A673 (cell line): ENCODE results near the gene DOCK4. TPM values are rescaled to one million over a fixed set of nuclear protein-coding genes. Genes with fewer than 3 reads are reported as not detected.

ENCODE experiments used
- BruUV-seq: library from RNA; stranded (reverse); fragments of 400-500 nt; replicated peaks from 2 replicates; lab custom pipeline; 2021; lab: Mats Ljungman, UMichigan
- CTCF ChIA-PET: fragments of 300-600 bp; sonication (Branson Sonifier 250); formaldehyde crosslinking; loops from one replicate; lab custom pipeline; 2022; ENCODE audit warnings: antibody characterized with exemption; lab: Charles Lee
- POLR2A ChIA-PET: fragments of 300-600 bp; sonication (Branson Sonifier 250); formaldehyde crosslinking; loops from one replicate; lab custom pipeline; 2022; ENCODE audit warnings: antibody characterized with exemption; ENCODE audit not compliant: low non-redundant PET; lab: Charles Lee
- DNase-seq: peaks from one replicate; pipeline ENCODE4 v3.0.0-alpha.2; 2015; ENCODE audit warnings: low spot score
- H3K27ac ChIP-seq: fragments of 200-600 bp; sonication (generic); 2 replicates; pipeline ENCODE4 v1.5.1; 2016; ENCODE audit warnings: mixed run types, low read depth, mild to moderate bottlenecking, mixed read lengths, antibody characterized with exemption, low read length; ENCODE audit not compliant: poor library complexity, severe bottlenecking
- H3K27me3 ChIP-seq: fragments of 200-600 bp; sonication (generic); replicated peaks from 2 replicates; pipeline ENCODE4 v1.6.1; 2017; ENCODE audit warnings: mixed run types, low read depth, mild to moderate bottlenecking, mixed read lengths, antibody characterized with exemption, low read length; ENCODE audit not compliant: insufficient read depth, poor library complexity
- H3K36me3 ChIP-seq: fragments of 200-600 bp; sonication (generic); 2 replicates; pipeline ENCODE4 v1.6.1; 2016; ENCODE audit warnings: mixed run types, mild to moderate bottlenecking, mixed read lengths, antibody characterized with exemption, low read length; ENCODE audit not compliant: insufficient read depth, poor library complexity, severe bottlenecking
- H3K4me1 ChIP-seq: fragments of 200-600 bp; sonication (generic); 2 replicates; pipeline ENCODE4 v1.6.1; 2017; ENCODE audit warnings: mixed run types, mild to moderate bottlenecking, mixed read lengths, antibody characterized with exemption, low read length; ENCODE audit not compliant: insufficient read depth, poor library complexity, severe bottlenecking
- H3K4me3 ChIP-seq: fragments of 200-600 bp; sonication (generic); 2 replicates; pipeline ENCODE4 v1.5.1; 2016; ENCODE audit warnings: low read depth, mixed run types, mild to moderate bottlenecking, mixed read lengths, low read length; ENCODE audit not compliant: poor library complexity, severe bottlenecking
- H3K9me3 ChIP-seq: fragments of 200-600 bp; sonication (generic); 2 replicates; pipeline ENCODE4 v1.6.1; 2016; ENCODE audit warnings: mixed run types, low read depth, mild to moderate bottlenecking, mixed read lengths, antibody characterized with exemption, low read length; ENCODE audit not compliant: poor library complexity, severe bottlenecking
- EZH2 ChIP-seq: fragments of 200-600 bp; sonication (generic); IDR thresholded peaks from 2 replicates; pipeline ENCODE4 v1.6.1; 2017; ENCODE audit warnings: borderline replicate concordance, low read depth, mild to moderate bottlenecking, mixed read lengths, antibody characterized with exemption, low read length; ENCODE audit not compliant: poor library complexity, severe bottlenecking
- intact Hi-C: fragments of 100-400 bp; cut with micrococcal nuclease; formaldehyde crosslinking; loops from one replicate; pipeline ENCODE4 v1.10.0; 2022; ENCODE audit not compliant: unreplicated experiment
- total RNA-seq: library from RNA; stranded (reverse); gene quantifications from 2 replicates; pipeline ENCODE4 v1.2.3, GENCODE V29; 2021
- TF ChIP-seq, protein P1 (sequence below): fragments of 300-800, 200-600 bp; sonication (generic); conservative IDR thresholded peaks from 2 replicates; pipeline ENCODE4 v1.5.1; 2017; ENCODE audit warnings: low read depth, mild to moderate bottlenecking, antibody characterized with exemption, low read length, moderate library complexity, mixed read lengths

DOCK4 gene
- total RNA-seq, 1 experiment from 2014 or later, result 28.5 TPM

DNA sequence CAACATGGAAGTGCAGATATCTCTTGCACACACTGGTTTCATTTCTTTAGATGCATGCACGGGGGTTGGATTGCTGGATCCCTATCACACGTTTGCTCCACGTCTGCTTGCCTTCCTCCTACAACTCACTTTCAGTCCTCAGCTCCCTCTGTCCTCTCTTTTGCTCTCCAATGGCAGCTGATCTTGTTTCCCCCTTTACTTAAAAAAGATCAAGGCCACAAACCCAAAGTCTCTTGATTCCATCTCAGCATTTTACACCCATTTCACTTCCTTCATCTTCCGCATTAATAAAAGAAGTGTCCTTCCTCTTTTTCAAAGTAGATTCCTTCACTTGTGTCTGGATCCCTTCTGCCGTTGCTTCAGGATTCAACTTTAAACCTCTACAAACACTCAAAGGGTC, 245.2 kb downstream of the DOCK4 start:
- TF ChIP-seq, protein P1, sequence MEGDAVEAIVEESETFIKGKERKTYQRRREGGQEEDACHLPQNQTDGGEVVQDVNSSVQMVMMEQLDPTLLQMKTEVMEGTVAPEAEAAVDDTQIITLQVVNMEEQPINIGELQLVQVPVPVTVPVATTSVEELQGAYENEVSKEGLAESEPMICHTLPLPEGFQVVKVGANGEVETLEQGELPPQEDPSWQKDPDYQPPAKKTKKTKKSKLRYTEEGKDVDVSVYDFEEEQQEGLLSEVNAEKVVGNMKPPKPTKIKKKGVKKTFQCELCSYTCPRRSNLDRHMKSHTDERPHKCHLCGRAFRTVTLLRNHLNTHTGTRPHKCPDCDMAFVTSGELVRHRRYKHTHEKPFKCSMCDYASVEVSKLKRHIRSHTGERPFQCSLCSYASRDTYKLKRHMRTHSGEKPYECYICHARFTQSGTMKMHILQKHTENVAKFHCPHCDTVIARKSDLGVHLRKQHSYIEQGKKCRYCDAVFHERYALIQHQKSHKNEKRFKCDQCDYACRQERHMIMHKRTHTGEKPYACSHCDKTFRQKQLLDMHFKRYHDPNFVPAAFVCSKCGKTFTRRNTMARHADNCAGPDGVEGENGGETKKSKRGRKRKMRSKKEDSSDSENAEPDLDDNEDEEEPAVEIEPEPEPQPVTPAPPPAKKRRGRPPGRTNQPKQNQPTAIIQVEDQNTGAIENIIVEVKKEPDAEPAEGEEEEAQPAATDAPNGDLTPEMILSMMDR, result no peak
- TF ChIP-seq EZH2, result no peak
- Histone ChIP-seq H3K9me3 (no peaks in the 10 kb centered on the region), H3K27me3 (no peaks in the 10 kb centered on the region), H3K27ac (no peak overlapping the region), H3K4me1 (no peaks in the 10 kb centered on the region), H3K4me3 (no peak overlapping the region), H3K36me3 (no peaks in the 10 kb centered on the region)
- DNase-seq, result no peak
- no TSS peak for BruUV-seq
- intact Hi-C loops, result no loop called here
- CTCF ChIA-PET, result no interaction called here
- POLR2A ChIA-PET, result no interaction called here

DNA sequence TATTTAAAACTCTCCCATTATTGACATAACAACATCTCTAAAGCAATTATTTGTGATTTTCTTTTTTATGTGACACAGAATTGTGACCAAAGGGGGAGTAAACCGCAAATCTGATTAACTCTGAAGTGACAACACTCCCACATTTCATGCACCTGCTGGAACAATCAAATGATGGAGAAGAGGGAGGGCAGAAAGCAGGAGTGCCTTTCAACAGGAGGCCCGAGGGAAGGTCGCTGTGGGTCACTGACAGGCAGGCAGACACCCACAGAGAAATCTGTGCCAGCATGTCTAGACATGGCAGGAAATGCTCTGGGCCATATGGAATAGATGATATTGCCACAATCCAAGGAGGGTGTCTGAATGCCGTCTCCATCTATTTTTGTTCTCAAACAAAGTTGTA, 247.3 kb downstream of the DOCK4 start:
- Histone ChIP-seq H3K4me1 (no peaks in the 10 kb centered on the region), H3K9me3 (no peaks in the 10 kb centered on the region), H3K27ac (no peak overlapping the region), H3K4me3 (no peak overlapping the region), H3K36me3 (no peaks in the 10 kb centered on the region), H3K27me3 (no peaks in the 10 kb centered on the region)
- DNase-seq, result peak; percentile 3
- intact Hi-C loops, result no loop called here
- BruUV-seq, result no TSS peak
- ChIA-PET POLR2A (no interaction called here), CTCF (interaction anchor here (0.6 kb wide), 1 partner anchor 461 kb away, joined by 5 read pairs; no protein-coding TSS in a partner anchor)
- no peak for TF ChIP-seq EZH2
- TF ChIP-seq, protein P1, result no peak

DNA sequence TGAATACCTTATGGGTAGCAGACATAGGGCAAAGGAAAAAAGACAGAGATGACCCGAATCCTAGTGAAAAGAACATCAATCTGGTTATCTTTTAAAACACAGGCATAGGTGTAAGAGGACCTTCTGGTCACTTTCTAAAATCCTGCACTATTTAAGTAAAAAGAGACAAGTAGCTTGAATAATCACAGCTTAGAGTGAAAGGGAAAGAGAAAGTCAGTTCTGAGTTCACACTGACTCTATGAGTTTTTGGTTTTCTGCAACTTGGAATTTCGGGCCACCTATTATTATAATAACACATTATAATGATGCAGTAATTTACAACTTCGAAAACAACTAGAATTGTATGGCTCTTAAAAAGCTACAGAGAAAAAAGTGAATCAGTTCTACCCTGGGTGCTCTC, 247.8 kb downstream of the DOCK4 start:
- no peak overlapping the region for H3K27ac ChIP-seq
- no peak for DNase-seq
- ChIA-PET CTCF (interaction anchor here (0.6 kb wide), 1 partner anchor 462 kb away, joined by 5 read pairs; no protein-coding TSS in a partner anchor), POLR2A (no interaction called here)
- no peaks in the 10 kb centered on the region for H3K9me3 ChIP-seq
- TF ChIP-seq, protein P1, result no peak
- TF ChIP-seq EZH2, result no peak
- H3K27me3 ChIP-seq, result no peaks in the 10 kb centered on the region
- no peaks in the 10 kb centered on the region for H3K36me3 ChIP-seq
- H3K4me3 ChIP-seq, result no peak overlapping the region
- no peaks in the 10 kb centered on the region for H3K4me1 ChIP-seq
- BruUV-seq, result no TSS peak
- intact Hi-C loops, result no loop called here
